Measurements from ENCODE around the gene SEZ6L2. TPM values are rescaled to one million over a fixed set of nuclear protein-coding genes. Genes with fewer than 3 reads are reported as not detected.

SEZ6L2 gene
- total and polyA plus RNA-seq, 2 of the 13 experiments (the other 11 are each of a cell fraction or from before 2014, with no cell fraction given) = 14.9 to 16.9 TPM

DNA sequence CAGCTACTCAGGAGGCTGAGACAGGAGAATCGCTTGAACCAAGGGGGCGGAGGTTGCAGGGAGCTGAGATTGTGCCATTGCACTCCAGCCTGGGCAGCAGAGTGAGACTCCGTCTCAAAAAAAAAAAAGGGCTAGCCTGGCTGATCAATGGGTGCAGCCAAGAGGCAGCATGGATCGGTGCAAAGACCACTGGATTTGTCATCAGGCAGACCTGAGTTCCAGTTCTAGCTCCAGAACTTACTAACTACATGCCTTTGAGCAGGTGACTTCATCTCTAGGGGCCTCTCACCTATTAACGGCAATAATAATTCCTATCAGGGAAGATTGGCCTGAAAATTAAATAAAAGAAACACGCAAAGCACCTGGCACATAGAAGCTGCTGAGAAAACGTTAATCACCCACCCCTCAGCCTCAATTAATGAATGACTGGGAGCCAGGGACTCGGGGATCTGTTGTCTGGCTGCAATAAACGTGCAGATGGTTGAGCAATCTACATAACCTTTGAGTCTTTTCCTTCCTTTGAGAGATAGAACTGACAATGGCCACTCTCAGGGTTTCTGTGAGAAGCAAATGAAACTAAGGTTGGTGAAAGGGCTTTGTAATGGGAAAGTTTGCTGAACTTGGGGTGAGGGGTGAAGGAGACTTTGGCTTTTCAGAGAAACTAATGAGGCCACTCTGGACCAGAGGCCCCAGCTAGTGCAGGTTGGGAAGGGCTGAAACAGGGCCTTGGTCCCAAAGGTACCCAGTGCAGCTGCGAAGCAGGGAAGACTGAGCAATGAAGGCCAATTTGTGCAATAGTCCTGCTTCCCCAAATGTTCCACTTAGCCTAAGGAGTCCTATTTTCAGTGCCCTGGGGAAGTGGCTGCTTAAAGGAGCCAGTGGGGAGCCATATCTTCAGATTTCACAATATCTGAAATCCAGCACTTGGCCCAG lies 7.6 kb downstream of the SEZ6L2 start (continued):
- TF ChIP-seq ATRX (CRISPR knock-in tag; IDR thresholded peaks at IDR 0.05; ENCODE audit: borderline replicate concordance) (no peak), ZNF407 (CRISPR knock-in tag; IDR thresholded peaks at IDR 0.05; ENCODE audit: not compliant biosample characterization) (no peak), TGIF2 (CRISPR knock-in tag; IDR thresholded peaks at IDR 0.05) (no peak; the same call in 1 of the 2 replicates), STAG1 (CRISPR knock-in tag; IDR thresholded peaks at IDR 0.05) (no peak), ZNF672 (CRISPR knock-in tag; IDR thresholded peaks at IDR 0.05) (no peak), GTF2F1 (IDR thresholded peaks at IDR 0.05; ENCODE audit: low read length) (no peak), FOXC1 (CRISPR knock-in tag; IDR thresholded peaks at IDR 0.05; ENCODE audit: borderline replicate concordance) (no peak), HNRNPK (IDR thresholded peaks at IDR 0.05; ENCODE audit: low read depth, low read length, poor library complexity, severe bottlenecking) (no peak), AKAP8 (CRISPR knock-in tag; IDR thresholded peaks at IDR 0.05) (no peak)
- TF ChIP-seq, protein P1, sequence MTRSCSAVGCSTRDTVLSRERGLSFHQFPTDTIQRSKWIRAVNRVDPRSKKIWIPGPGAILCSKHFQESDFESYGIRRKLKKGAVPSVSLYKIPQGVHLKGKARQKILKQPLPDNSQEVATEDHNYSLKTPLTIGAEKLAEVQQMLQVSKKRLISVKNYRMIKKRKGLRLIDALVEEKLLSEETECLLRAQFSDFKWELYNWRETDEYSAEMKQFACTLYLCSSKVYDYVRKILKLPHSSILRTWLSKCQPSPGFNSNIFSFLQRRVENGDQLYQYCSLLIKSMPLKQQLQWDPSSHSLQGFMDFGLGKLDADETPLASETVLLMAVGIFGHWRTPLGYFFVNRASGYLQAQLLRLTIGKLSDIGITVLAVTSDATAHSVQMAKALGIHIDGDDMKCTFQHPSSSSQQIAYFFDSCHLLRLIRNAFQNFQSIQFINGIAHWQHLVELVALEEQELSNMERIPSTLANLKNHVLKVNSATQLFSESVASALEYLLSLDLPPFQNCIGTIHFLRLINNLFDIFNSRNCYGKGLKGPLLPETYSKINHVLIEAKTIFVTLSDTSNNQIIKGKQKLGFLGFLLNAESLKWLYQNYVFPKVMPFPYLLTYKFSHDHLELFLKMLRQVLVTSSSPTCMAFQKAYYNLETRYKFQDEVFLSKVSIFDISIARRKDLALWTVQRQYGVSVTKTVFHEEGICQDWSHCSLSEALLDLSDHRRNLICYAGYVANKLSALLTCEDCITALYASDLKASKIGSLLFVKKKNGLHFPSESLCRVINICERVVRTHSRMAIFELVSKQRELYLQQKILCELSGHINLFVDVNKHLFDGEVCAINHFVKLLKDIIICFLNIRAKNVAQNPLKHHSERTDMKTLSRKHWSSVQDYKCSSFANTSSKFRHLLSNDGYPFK (CRISPR knock-in tag; IDR thresholded peaks at IDR 0.05; ENCODE audit: borderline replicate concordance) = no peak
- TF ChIP-seq, protein P2, sequence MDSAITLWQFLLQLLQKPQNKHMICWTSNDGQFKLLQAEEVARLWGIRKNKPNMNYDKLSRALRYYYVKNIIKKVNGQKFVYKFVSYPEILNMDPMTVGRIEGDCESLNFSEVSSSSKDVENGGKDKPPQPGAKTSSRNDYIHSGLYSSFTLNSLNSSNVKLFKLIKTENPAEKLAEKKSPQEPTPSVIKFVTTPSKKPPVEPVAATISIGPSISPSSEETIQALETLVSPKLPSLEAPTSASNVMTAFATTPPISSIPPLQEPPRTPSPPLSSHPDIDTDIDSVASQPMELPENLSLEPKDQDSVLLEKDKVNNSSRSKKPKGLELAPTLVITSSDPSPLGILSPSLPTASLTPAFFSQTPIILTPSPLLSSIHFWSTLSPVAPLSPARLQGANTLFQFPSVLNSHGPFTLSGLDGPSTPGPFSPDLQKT (CRISPR knock-in tag; IDR thresholded peaks at IDR 0.05; ENCODE audit: borderline replicate concordance) = no peak
- TF ChIP-seq, protein P3, sequence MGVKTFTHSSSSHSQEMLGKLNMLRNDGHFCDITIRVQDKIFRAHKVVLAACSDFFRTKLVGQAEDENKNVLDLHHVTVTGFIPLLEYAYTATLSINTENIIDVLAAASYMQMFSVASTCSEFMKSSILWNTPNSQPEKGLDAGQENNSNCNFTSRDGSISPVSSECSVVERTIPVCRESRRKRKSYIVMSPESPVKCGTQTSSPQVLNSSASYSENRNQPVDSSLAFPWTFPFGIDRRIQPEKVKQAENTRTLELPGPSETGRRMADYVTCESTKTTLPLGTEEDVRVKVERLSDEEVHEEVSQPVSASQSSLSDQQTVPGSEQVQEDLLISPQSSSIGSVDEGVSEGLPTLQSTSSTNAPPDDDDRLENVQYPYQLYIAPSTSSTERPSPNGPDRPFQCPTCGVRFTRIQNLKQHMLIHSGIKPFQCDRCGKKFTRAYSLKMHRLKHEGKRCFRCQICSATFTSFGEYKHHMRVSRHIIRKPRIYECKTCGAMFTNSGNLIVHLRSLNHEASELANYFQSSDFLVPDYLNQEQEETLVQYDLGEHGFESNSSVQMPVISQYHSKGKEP (CRISPR knock-in tag; IDR thresholded peaks at IDR 0.05) = no peak

All from HepG2 (cell line).